Activated naive CD8-positive, alpha-beta T cell treated with anti-CD3 and anti-CD28 coated beads, Interleukin-2, amount 50 U/mL, for 24 hours (primary cell): ENCODE measurements around the gene SEL1L3.
"Not testable (repeated sequence)": the region's sequence is repeated elsewhere in the genome, so short reads cannot be mapped to it uniquely, and the experiment has no call there.

ENCODE experiments used
- ATAC-seq: fragments of 150-1000 bp; cut with Tn5 transposase; one replicate; pipeline ENCODE4 v1.10.0; 2021
- DNase-seq: peaks from one replicate; pipeline ENCODE4 v3.0.0; 2021
- H3K27ac Mint-ChIP-seq: one replicate; pipeline ENCODE4 v1.8.0; 2021; ENCODE audit warnings: mild to moderate bottlenecking, mixed read lengths
- H3K27me3 Mint-ChIP-seq: one replicate; pipeline ENCODE4 v1.8.0; 2021; ENCODE audit warnings: mixed read lengths
- H3K36me3 Mint-ChIP-seq: one replicate; pipeline ENCODE4 v1.8.0; 2021; ENCODE audit warnings: low read depth, mixed read lengths
- H3K4me1 Mint-ChIP-seq: one replicate; pipeline ENCODE4 v1.8.0; 2021; ENCODE audit warnings: mixed read lengths
- H3K4me3 Mint-ChIP-seq: one replicate; pipeline ENCODE4 v1.8.0; 2021; ENCODE audit warnings: mild to moderate bottlenecking, moderate library complexity, mixed read lengths
- H3K9me3 Mint-ChIP-seq: one replicate; pipeline ENCODE4 v1.8.0; 2021; ENCODE audit warnings: mixed read lengths

SEL1L3 gene

DNA sequence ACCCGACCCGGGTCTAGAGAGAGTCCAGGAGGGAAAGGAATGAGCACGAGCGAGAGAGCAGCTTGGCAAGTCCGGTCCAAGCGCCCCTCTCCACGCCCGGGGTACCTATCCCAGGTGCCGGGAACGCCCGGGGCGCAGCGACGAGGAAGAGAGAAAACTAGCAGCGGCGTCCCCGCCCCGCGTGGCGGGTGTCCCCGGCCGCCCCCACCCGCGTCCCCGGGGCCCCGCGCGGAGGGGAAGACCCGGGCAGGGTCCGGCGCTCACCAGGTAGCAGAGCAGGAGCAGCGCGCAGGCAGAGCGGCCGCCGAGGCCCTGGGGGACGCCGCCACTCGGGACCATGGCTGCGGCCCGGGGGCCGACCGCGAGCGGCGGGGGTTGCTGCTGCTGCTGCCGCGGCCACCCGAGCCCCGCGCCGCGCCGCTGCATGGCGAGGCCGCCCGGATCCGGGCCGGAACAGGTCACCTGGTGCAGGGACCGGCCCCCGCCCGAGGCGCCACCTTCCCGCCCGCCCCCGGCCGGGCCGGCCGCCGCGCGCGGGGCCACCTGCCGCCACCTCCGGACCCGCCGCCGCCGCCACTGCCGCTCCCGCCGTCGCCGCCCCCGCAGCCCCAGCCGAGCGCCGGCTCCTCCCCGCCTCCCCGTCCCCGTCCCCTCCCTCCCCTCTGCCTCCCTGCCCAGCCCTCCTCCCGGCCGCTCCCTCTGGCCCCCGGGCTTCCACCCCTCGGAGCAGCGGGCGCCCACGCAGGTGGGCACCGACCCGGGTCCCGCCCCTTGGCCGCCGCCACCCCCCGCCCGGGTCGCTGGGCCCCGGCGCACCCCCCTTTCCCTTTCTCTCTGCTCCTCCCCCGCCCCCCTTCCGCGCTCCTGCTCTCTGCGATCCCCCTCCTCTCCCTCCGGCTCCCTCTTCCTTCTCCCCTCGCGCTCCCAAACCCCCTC is at the start of gene SEL1L3:
Gene SEL1L3 (minus strand): TSS at position 578 of the 936 bp plus-strand sequence. CDS start 152 bp downstream, at position 426.
- no peaks in the 10 kb centered on the region for H3K9me3 Mint-ChIP-seq
- H3K4me3 Mint-ChIP-seq: peak within 1 kb of the TSS; percentile 97
- H3K27ac Mint-ChIP-seq: peak within 1 kb of the TSS; percentile 98
- ATAC-seq (peak; percentile 52), DNase-seq (peak; percentile 69)
- peaks cover 14% of the 10 kb centered on the region for H3K36me3 Mint-ChIP-seq
- H3K27me3 Mint-ChIP-seq: peaks cover 3% of the 10 kb centered on the region
- peaks cover 46% of the 10 kb centered on the region for H3K4me1 Mint-ChIP-seq

DNA sequence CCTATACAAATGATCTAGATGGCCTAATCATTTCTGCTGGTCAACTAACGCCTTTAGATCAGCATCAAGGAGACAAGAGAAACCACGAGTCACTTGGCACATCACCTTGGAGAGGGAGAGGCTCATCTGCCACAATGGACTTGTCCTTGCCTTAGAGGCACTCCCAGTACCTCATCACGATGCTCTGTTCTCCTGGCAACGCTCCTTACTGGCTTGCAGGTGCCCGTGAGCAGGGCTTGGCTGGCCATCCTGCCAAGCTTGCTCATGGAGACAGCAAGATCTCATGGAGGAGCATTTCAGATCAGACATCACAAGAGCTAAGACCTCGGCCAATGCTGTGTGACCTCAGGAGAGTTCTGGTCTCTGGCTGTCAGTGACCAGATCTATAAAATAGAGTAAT is 48.6 kb upstream of the SEL1L3 start:
- H3K9me3 Mint-ChIP-seq: no peaks in the 10 kb centered on the region
- H3K27me3 Mint-ChIP-seq: no peaks in the 10 kb centered on the region
- DNase-seq: no peak
- no peak overlapping the region for H3K27ac Mint-ChIP-seq
- peaks cover 21% of the 10 kb centered on the region for H3K4me1 Mint-ChIP-seq
- no peak for ATAC-seq
- H3K4me3 Mint-ChIP-seq: no peak overlapping the region
- peaks cover 2% of the 10 kb centered on the region for H3K36me3 Mint-ChIP-seq

DNA sequence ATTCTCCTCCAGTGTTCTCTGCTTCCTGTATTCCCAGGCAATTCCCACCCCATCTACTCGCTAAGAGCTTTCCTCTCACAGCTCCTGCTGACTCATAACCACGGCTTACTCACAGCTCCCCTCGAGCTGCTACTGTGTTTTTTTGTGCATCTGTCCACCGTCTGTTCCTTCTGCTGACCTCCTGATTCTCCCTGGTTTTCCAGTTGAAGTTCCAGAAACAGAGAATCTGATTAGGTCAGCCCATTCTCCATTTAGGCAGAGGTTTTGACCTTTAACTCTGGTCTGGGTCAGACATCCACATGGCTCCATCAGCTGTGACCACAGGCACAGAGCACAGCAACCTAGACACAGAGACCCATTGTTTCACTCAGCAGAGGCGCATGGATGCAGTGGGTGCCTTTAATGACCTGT is 45.7 kb upstream of the SEL1L3 start:
- DNase-seq: no peak
- no peak overlapping the region for H3K27ac Mint-ChIP-seq
- no peak for ATAC-seq
- no peaks in the 10 kb centered on the region for H3K36me3 Mint-ChIP-seq
- H3K9me3 Mint-ChIP-seq: no peaks in the 10 kb centered on the region
- H3K4me1 Mint-ChIP-seq: peaks cover 13% of the 10 kb centered on the region
- H3K4me3 Mint-ChIP-seq: no peak overlapping the region
- no peaks in the 10 kb centered on the region for H3K27me3 Mint-ChIP-seq

DNA sequence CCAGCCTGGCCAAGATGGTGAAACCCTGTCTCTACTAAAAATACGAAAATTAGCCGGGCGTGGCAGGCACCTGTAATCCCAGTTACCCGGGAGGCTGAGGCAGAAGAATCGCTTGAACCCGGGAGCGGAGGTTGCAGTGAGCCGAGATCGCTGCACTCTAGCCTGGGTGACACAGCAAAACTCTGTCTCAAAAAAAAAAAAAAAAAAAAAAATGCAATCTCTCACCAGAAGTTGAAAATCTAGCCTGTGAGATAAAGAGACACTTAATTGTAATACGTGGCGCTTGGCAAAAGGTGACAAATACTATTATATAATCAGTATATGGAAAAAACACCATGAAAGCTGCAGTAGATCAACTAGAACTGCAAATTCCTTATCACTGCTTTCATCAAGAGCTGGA is 43.3 kb upstream of the SEL1L3 start:
- not testable (repeated sequence) for H3K9me3 Mint-ChIP-seq, H3K36me3 Mint-ChIP-seq, H3K4me1 Mint-ChIP-seq, H3K27ac Mint-ChIP-seq, H3K4me3 Mint-ChIP-seq, DNase-seq, ATAC-seq, H3K27me3 Mint-ChIP-seq

DNA sequence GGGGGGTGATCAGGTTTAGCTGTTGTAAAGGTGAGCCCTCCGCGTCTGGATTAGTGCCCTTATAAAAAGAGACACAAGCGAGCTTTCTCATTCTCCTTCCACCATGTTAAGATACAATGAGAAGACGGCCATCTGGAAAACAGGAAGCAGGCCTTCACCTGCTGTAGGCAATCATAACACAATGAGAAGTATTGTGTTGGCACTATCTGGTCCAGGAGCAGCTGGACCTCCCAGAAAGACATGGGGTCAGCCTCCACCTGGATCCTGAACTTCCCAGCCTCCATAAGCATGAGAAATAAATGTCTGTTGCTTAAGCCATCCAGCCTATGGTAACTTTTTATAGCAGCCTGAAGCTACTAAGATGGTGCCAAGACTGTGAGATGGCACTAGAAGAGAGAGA is 42.6 kb upstream of the SEL1L3 start:
- Mint-ChIP-seq H3K4me3 (no peak overlapping the region), H3K4me1 (peaks cover 9% of the 10 kb centered on the region), H3K36me3 (no peaks in the 10 kb centered on the region), H3K27ac (peak overlapping the region; percentile 29), H3K9me3 (no peaks in the 10 kb centered on the region), H3K27me3 (peaks cover 2% of the 10 kb centered on the region)
- DNase-seq (no peak), ATAC-seq (no peak)

DNA sequence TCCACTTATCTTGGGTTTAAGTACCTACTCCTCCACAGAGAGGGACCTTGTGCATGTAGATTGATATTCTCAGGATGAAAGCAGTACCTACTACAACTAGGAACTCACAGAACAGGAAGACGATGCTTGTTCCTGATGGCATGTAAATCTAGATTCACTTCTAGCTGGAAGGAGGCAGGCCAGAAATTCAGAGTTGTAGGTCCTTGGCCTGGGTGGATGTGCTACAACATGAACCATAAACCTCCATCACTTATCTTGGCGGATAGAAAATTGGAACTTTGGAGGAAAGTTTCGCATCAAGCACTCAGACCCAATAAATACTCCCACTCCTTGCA is 41.9 kb upstream of the SEL1L3 start:
- Mint-ChIP-seq H3K27me3 (peaks cover 2% of the 10 kb centered on the region), H3K27ac (no peak overlapping the region), H3K4me3 (no peak overlapping the region), H3K9me3 (no peaks in the 10 kb centered on the region), H3K4me1 (peaks cover 15% of the 10 kb centered on the region), H3K36me3 (no peaks in the 10 kb centered on the region)
- no peak for DNase-seq
- no peak for ATAC-seq

DNA sequence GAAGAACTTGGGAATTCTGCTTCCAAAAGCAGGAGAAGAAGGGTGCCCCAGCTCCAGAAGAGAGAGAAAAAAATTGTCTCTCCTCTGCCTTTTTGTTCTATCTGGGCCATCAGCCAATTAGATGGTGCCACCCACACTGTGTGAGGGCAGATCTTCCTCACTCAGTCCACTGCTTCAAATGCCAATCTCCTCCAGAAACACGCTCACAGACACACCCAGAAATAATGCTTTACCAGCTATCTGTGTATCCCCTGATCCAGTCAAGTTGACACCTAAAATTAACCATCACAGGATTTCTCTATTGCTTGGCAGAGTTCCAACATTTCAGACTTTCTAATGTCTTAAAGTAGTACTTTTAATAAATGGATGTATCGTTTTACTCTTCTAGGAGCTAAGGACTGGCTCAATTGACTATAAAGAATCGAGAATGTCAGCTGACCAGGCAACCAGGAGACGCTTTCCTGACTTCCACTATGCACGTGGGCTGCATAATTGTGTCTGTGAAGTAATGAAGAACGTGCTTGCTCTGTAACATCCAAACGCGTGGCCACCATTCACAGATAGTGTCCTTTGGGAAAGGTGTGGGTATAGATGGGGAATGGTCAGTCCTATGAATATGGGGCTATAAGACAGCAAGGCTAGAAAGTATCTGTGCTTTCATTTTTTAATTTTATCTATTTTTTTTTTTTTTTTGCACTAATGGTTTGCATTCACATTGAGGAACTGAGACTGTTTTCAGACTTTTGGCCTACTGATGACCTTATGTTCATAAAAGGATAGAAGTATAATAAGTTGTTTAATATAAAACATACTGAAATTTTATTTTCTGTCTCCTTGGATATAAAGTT is 41.3 kb upstream of the SEL1L3 start:
- no peaks in the 10 kb centered on the region for H3K9me3 Mint-ChIP-seq
- H3K27ac Mint-ChIP-seq: no peak overlapping the region
- ATAC-seq (no peak), DNase-seq (no peak)
- peaks cover 15% of the 10 kb centered on the region for H3K4me1 Mint-ChIP-seq
- no peaks in the 10 kb centered on the region for H3K36me3 Mint-ChIP-seq
- H3K4me3 Mint-ChIP-seq: no peak overlapping the region
- peaks cover 2% of the 10 kb centered on the region for H3K27me3 Mint-ChIP-seq

DNA sequence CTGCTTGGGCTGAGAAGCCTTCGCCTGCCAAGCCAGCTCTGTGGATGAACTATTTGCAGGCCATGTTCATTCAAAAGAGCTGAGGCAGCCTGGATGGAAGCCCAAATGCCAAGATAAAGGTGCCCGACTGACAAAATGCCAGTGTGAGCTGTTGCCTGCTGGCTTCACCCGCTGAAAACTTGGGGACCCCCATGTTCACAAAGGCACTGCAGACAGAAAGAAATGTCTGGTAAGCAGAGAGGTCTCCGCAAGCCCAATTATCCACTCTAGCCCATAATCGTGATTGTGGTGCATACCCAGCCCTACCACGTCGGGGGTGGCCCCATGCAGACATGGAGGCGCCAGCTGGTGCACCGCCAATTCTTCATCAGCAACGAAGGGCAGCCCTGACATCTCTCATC is 38.2 kb upstream of the SEL1L3 start:
- Mint-ChIP-seq H3K4me1 (peaks cover 15% of the 10 kb centered on the region), H3K27ac (no peak overlapping the region)
- ATAC-seq: no peak

DNA sequence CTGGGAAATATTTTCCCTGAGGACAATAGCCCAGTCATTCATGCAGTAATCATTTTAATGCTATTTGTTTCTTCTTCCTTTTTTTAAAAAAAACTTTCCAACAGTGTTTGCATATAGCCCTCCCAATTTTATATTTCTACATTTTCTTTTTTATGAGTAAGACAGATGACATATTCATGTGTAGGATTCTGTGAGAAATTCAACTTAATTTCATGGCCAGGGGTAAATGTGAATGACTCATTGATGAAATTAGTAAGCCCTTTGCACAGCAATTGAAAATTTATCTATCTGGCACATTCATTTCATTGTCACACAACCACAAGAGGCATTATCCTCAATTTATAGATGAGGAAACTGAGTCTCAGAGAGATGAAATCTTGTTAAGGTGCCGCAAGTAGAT is 37.5 kb upstream of the SEL1L3 start:
- Mint-ChIP-seq H3K27me3 (peaks cover 2% of the 10 kb centered on the region), H3K4me1 (peaks cover 15% of the 10 kb centered on the region), H3K4me3 (no peak overlapping the region), H3K27ac (no peak overlapping the region), H3K9me3 (no peaks in the 10 kb centered on the region), H3K36me3 (no peaks in the 10 kb centered on the region)
- peak; percentile 51 for ATAC-seq
- no peak for DNase-seq

More for the DNA sequence above, 38.2 kb upstream of the SEL1L3 start:
- H3K9me3 Mint-ChIP-seq: no peaks in the 10 kb centered on the region
- H3K36me3 Mint-ChIP-seq: no peaks in the 10 kb centered on the region
- H3K4me3 Mint-ChIP-seq: no peak overlapping the region
- DNase-seq: no peak
- peaks cover 2% of the 10 kb centered on the region for H3K27me3 Mint-ChIP-seq

DNA sequence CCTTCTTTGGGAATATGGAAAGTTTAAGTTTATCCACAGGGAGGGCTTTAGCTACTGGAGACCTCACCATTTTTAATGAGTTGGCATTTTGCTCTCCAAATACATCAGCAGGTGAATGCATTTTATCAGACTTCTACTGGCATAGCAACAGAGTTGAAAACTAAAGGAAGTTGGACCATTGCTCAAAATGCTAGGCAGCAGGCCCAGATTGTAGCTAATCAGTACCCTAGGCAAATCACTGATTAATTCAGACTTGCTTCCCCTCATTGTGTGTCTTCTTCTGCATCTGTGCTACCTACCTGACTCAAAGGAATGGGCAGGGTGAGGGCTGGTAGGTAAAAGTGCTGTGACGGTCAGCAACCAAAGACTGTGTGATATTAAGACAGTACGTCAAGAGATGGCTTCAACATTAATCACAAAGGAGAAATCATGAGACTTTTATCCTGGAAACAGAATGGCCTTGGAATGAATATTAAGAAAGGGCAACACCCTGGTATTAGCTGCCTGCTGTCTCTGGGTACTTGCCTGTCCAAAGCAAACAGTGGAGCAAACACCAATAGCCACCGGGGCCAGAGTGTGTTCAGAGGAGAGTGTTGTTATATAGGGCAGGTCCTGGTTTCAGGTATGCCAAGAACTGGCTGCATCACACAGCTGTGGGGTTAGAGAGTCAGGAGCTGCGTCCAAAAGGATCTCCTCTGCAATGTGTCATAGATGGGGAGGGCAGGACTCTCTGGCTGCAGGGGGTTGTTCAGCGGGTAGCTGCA is 34.2 kb upstream of the SEL1L3 start:
- Mint-ChIP-seq H3K36me3 (no peaks in the 10 kb centered on the region), H3K27ac (no peak overlapping the region), H3K4me1 (peaks cover 8% of the 10 kb centered on the region), H3K27me3 (no peaks in the 10 kb centered on the region), H3K4me3 (no peak overlapping the region), H3K9me3 (no peaks in the 10 kb centered on the region)
- no peak for DNase-seq
- no peak for ATAC-seq

DNA sequence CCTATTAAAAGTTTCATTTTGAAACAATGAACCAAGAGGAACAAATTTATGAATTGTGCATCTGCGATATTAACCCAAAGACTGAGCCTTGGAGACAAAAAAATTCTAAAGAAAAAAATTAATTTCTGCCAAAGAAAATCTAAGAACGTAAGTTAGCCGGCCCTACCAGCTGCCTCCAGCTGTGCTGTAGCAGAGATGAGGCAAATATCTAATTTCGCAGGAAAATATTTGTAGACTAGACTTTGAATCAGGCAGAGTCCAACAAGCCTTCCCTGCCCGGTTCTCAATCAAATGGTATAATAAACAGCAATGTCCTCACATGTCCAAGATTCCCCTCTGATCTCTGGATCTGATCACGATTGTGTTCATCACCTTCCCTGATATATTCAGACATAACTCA is 30.0 kb upstream of the SEL1L3 start:
- H3K27me3 Mint-ChIP-seq: no peaks in the 10 kb centered on the region
- no peak overlapping the region for H3K27ac Mint-ChIP-seq
- no peak overlapping the region for H3K4me3 Mint-ChIP-seq
- no peaks in the 10 kb centered on the region for H3K9me3 Mint-ChIP-seq
- ATAC-seq (no peak), DNase-seq (no peak)
- H3K36me3 Mint-ChIP-seq: no peaks in the 10 kb centered on the region
- H3K4me1 Mint-ChIP-seq: no peaks in the 10 kb centered on the region

DNA sequence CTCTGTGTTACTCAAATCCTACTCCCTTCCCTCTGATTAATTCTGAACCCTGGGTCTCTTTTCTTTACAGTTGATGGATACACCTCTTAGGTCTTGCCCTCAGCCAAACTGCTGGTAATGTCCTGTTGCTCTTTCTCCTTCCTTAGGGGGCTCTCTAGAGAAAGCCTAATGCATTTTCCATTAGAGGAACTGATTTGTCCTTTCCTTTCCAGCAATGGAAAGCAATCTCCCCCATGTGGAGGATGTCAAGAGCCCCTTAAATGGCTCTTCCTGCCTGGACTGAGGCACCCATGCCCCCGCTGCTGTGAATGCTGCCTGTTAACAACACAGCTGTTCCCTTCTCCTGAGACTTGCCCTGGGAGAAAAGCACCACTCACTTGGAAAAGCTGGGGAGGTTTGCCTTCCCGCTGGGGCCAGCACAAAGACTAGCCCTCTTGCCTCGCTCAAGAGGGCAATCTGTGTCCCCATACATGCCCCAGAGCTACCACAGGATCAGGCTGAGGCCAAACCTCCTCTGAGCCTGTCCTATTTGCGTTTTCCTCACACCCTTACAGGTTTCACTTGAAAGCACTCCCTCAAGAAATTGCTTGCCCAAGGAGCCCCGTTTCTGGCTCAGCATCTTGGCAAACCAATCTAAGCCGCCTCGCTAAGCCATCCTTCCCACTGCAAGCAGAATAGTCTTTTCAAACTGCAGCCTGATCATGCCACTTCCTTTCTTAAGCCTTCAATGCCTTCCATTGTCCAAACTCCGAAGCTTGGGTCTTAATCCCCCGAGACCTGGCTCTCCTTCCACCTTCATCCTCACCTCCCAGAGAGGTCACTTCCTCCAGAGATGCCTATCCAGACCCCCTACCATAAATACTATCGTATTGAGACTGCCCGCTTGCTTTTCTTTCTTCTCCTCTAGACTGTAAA is 28.0 kb upstream of the SEL1L3 start:
- ATAC-seq (no peak), DNase-seq (no peak)
- no peaks in the 10 kb centered on the region for H3K27me3 Mint-ChIP-seq
- no peaks in the 10 kb centered on the region for H3K9me3 Mint-ChIP-seq
- H3K4me1 Mint-ChIP-seq: no peaks in the 10 kb centered on the region
- H3K36me3 Mint-ChIP-seq: no peaks in the 10 kb centered on the region
- H3K27ac Mint-ChIP-seq: no peak overlapping the region
- no peak overlapping the region for H3K4me3 Mint-ChIP-seq

DNA sequence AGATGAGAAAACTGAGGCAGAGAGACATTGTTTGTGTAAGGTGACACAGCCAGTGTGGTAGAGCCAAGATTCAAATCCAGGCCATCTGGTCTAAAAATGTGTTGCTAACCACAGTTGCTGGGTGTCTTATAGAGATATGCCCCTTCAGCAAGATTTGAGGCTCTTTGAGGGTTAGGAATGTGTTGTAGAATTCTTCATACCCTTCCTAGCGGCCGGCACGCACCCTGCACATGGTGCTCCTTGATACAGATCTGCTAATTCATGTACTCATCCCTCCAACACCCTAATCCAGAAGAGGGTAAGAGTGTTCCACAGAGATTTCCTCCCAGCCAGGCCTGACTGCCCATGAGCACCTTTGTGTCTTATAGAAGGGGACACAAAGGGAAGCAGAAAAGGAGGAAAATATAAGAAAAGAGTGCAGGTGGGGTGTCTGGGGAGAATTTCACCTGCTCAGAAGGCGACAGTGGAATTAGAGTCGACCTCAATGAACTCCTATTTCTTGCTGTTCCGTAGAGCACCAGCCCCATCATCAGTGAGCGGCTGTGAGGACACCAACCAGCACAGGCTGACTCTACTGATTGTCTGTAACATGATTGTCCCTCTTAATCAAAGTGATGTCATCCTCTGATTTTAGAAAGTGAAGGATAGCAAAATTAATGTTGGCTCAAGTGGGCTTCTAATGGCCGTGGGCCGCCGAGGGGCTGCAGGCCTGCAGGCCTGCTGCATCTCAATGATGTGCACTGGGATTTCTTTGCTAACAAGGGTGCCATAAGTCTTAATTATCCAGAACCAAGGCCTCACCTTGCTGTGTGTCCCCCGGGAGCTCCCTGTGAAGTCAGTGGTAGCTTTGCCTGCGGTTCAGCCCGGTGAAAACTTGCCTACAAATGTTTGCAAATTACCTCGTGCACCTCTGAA is 27.1 kb upstream of the SEL1L3 start:
- Mint-ChIP-seq H3K4me3 (no peak overlapping the region), H3K4me1 (peaks cover 2% of the 10 kb centered on the region)
- no peak for DNase-seq

More for the DNA sequence above, 27.1 kb upstream of the SEL1L3 start:
- no peaks in the 10 kb centered on the region for H3K27me3 Mint-ChIP-seq
- no peak overlapping the region for H3K27ac Mint-ChIP-seq
- no peak for ATAC-seq
- no peaks in the 10 kb centered on the region for H3K9me3 Mint-ChIP-seq
- no peaks in the 10 kb centered on the region for H3K36me3 Mint-ChIP-seq
